ENCODE results near the gene LOC101059915.

The LOC101059915 gene

DNA sequence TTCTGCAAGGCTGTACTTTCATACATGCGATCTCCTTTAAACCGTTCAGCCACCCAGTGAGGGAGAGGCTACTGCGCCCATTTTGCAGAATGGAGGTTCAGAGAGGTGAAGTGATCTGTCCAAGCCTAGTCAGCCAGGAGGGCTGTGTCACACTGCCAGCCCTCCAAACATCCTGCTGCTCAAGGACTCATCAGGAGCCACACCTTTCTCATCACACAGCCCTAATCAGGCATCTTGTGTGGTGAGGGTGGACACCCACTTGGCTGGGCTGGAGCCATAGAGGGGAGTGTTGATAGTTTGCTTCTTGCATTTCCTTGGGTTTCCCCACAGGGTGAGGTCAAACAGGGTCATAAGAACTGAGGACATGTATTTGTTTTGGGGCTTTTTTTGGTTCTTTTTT lies 43.6 kb upstream of the LOC101059915 start:
- H3K4me1 ChIP-seq (ENCODE audit: control insufficient read depth, insufficient read depth, low read length), result peaks cover 59% of the 10 kb centered on the region
- ChIA-PET RAD21 (ENCODE audit: unreplicated experiment) (interaction anchor here (0.6 to 6.6 kb wide), 6 partner anchors 10 to 215 kb away, joined by 3 to 44 read pairs (median 4); no protein-coding TSS in a partner anchor), SMC1A (ENCODE audit: uncharacterized antibody, unreplicated experiment) (interaction anchor here (1.0 to 9.3 kb wide), 5 partner anchors 12 to 91 kb away, joined by 3 to 119 read pairs (median 6); partner anchors contain the start of gene OGT), CTCF (interaction anchor here (0.9 to 1.7 kb wide), 5 partner anchors 8 to 85 kb away, joined by 3 to 9 read pairs (median 4); no protein-coding TSS in a partner anchor), POLR2A (interaction anchor here (1.5 to 1.6 kb wide), 2 partner anchors 10 to 13 kb away, joined by 4 read pairs; no protein-coding TSS in a partner anchor)
- in situ Hi-C loops (cut with MboI) (no loop called here), intact Hi-C loops (cut with micrococcal nuclease; ENCODE audit: unreplicated experiment) (no loop called here)
- WGBS (ENCODE audit: insufficient coverage, insufficient replicate concordance, low lambda C conversion rate, missing lambda C conversion rate), result 79% methylated on average over 3 of the region's 3 CpGs
- FAIRE-seq, result peak; percentile 59
- BruUV-seq (replicated peaks), result TSS peak; percentile 64
- H3K4me2 ChIP-seq (ENCODE audit: control insufficient read depth, insufficient read depth), result no peak overlapping the region
- no peak overlapping the region for H2AFZ ChIP-seq (ENCODE audit: control insufficient read depth, low read depth, low read length)
- ATAC-seq, result peak; percentile 28
- H3K79me2 ChIP-seq (ENCODE audit: control insufficient read depth, insufficient read depth, low read length), result no peaks in the 10 kb centered on the region; the same call in 1 of the 2 replicates
- TF ChIP-seq NR2F1 (conservative IDR thresholded peaks at IDR 0.05) (peak; percentile 70; the same call in 1 of the 2 replicates), IKZF1 (conservative IDR thresholded peaks at IDR 0.05) (0 out of 2 replicates have a peak, but pooled peaks have one; percentile 13), IKZF2 (IDR thresholded peaks at IDR 0.05) (no peak; a peak in 1 of 4 replicates), PAX8 (IDR thresholded peaks at IDR 0.05) (no peak)
- H3K27ac ChIP-seq (ENCODE audit: control insufficient read depth, insufficient read depth), result peak overlapping the region; percentile 89
- H4K20me1 ChIP-seq (ENCODE audit: control insufficient read depth, insufficient read depth), result no peaks in the 10 kb centered on the region
- DNase-seq (ENCODE audit: low read depth, low spot score), result no peak
- H3K36me3 ChIP-seq (ENCODE audit: control insufficient read depth in 2 of 2, insufficient read depth in 2 of 2, low read length in 1 of 2), result no peaks in the 10 kb centered on the region
- no peaks in the 10 kb centered on the region; the same call in 1 of the 3 replicates for H3K9me3 ChIP-seq (replicated peaks; ENCODE audit: control insufficient read depth, insufficient read depth, low read length)
- H3K9ac ChIP-seq (ENCODE audit: control insufficient read depth, insufficient read depth, low read length), result peak overlapping the region; percentile 66; the same call in 1 of the 2 replicates
- H3K27me3 ChIP-seq (replicated peaks in 1 of 2; ENCODE audit: control insufficient read depth in 2 of 2, insufficient read depth in 2 of 2, low read length in 1 of 2), result no peaks in the 10 kb centered on the region
- H3K4me3 ChIP-seq, result no peak overlapping the region

DNA sequence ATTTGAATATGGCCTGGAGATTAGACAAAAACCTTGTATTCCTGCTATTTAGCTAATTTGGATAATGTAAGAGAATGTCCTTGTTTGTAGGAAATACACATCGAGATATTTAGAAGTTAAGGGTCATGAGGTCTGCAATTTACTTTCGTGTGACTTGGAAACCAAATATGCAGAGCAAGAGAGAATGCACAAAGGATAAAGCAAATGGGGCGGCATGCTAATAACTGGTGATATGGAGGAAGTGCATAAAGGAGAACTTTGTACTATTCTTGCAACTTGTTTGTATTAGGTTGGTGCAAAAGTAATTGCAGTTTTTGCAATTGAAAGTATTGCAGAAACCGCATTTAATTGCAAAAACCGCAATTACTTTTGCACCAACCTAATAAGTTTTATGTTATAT lies 41.9 kb upstream of the LOC101059915 start:
- H3K36me3 ChIP-seq (ENCODE audit: control insufficient read depth in 2 of 2, insufficient read depth in 2 of 2, low read length in 1 of 2), result no peaks in the 10 kb centered on the region
- FAIRE-seq (no peak), DNase-seq (ENCODE audit: low read depth, low spot score) (no peak), ATAC-seq (no peak)
- H3K4me1 ChIP-seq (ENCODE audit: control insufficient read depth, insufficient read depth, low read length), result peaks cover 58% of the 10 kb centered on the region
- no peak overlapping the region for H3K4me2 ChIP-seq (ENCODE audit: control insufficient read depth, insufficient read depth)
- CTCF ChIA-PET, result interaction anchor here (1.2 kb wide), 1 partner anchor 9 kb away, joined by 3 read pairs; no protein-coding TSS in a partner anchor
- WGBS (ENCODE audit: insufficient coverage, insufficient replicate concordance, low lambda C conversion rate, missing lambda C conversion rate), result 66% methylated on average over 5 of the region's 5 CpGs
- H2AFZ ChIP-seq (ENCODE audit: control insufficient read depth, low read depth, low read length), result no peak overlapping the region
- RAD21 ChIA-PET (ENCODE audit: unreplicated experiment), result interaction anchor here (1.0 to 6.6 kb wide), 2 partner anchors 12 to 443 kb away, joined by 3 to 44 read pairs; no protein-coding TSS in a partner anchor
- no peaks in the 10 kb centered on the region for H4K20me1 ChIP-seq (ENCODE audit: control insufficient read depth, insufficient read depth)
- no peaks in the 10 kb centered on the region for H3K79me2 ChIP-seq (ENCODE audit: control insufficient read depth, insufficient read depth, low read length)
- SMC1A ChIA-PET (ENCODE audit: uncharacterized antibody, unreplicated experiment), result interaction anchor here (9.3 kb wide), 1 partner anchor 10 kb away, joined by 119 read pairs; no protein-coding TSS in a partner anchor
- no peak overlapping the region for H3K9ac ChIP-seq (ENCODE audit: control insufficient read depth, insufficient read depth, low read length)
- no peak for TF ChIP-seq POLR2AphosphoS5 (IDR thresholded peaks at IDR 0.05; ENCODE audit: low read length)
- no peak for TF ChIP-seq ZBED1 (IDR thresholded peaks at IDR 0.05; ENCODE audit: borderline replicate concordance)
- no peak for TF ChIP-seq ZBTB40 (IDR thresholded peaks at IDR 0.05; ENCODE audit: borderline replicate concordance)
- no peak for TF ChIP-seq ZNF274 (IDR thresholded peaks at IDR 0.05; ENCODE audit: insufficient read depth, insufficient read length)
- no peak for TF ChIP-seq FOXK2 (IDR thresholded peaks at IDR 0.05)
- no peaks in the 10 kb centered on the region; the same call in 1 of the 3 replicates for H3K9me3 ChIP-seq (replicated peaks; ENCODE audit: control insufficient read depth, insufficient read depth, low read length)
- in situ Hi-C loops (cut with MboI) (no loop called here), intact Hi-C loops (cut with micrococcal nuclease; ENCODE audit: unreplicated experiment) (no loop called here)
- H3K27me3 ChIP-seq (replicated peaks in 1 of 2; ENCODE audit: control insufficient read depth in 2 of 2, insufficient read depth in 2 of 2, low read length in 1 of 2), result no peaks in the 10 kb centered on the region
- no peak overlapping the region for H3K4me3 ChIP-seq
- no peak overlapping the region for H3K27ac ChIP-seq (ENCODE audit: control insufficient read depth, insufficient read depth)
- POLR2A ChIA-PET, result interaction anchor here (1.5 to 1.6 kb wide), 2 partner anchors 9 to 11 kb away, joined by 4 read pairs; no protein-coding TSS in a partner anchor
- no TSS peak for BruUV-seq (replicated peaks)
